Measurements from ENCODE around the gene FRMPD4. TPM values are rescaled to one million over a fixed set of nuclear protein-coding genes. Genes with fewer than 3 reads are reported as not detected.

FRMPD4 gene
- total and polyA plus RNA-seq, 2 donors (not counting 3 experiments of a cell fraction or from before 2014, with no cell fraction given): not detected

GRCh38 chrX:12145402-12145801 lies 7.1 kb downstream of the FRMPD4 start:
- CTCF ChIA-PET: no interaction called here
- no peak for FAIRE-seq
- TF ChIP-seq FOS (IDR thresholded peaks at IDR 0.05; ENCODE audit: borderline replicate concordance, insufficient read depth, low read length) (no peak), POLR2AphosphoS5 (IDR thresholded peaks at IDR 0.05; ENCODE audit: insufficient read depth, low read depth, low read length) (no peak), GATA2 (IDR thresholded peaks at IDR 0.05; ENCODE audit: insufficient read depth, insufficient read length, low read depth, low read length) (no peak), POLR2A (IDR thresholded peaks at IDR 0.05; ENCODE audit: low read depth, low read length) (no peak), JUN (IDR thresholded peaks at IDR 0.05; ENCODE audit: borderline replicate concordance, insufficient read depth, insufficient read length, low read depth) (no peak), CTCF (IDR thresholded peaks at IDR 0.05; ENCODE audit: extremely low read depth in 1 of 2, insufficient read depth in 1 of 2, low read depth in 1 of 2, low read length in 2 of 2) (no peak), EZH2 (IDR thresholded peaks at IDR 0.05; ENCODE audit: borderline replicate concordance, low read depth, low read length, severe bottlenecking) (no peak), MYC (IDR thresholded peaks at IDR 0.05; ENCODE audit: low read depth, low read length) (no peak), MAX (IDR thresholded peaks at IDR 0.05; ENCODE audit: insufficient read depth, insufficient read length) (no peak)

More at GRCh38 chrX:12145402-12145801, 7.1 kb downstream of the FRMPD4 start:
- H4K20me1 ChIP-seq (replicated peaks; ENCODE audit: control insufficient read depth, extremely low read depth, insufficient read depth, low read length): no peaks in the 10 kb centered on the region
- H3K27me3 ChIP-seq (ENCODE audit: control insufficient read depth in 2 of 2, insufficient read depth in 2 of 2, low read length in 2 of 2): peaks cover 0 to 4% of the 10 kb centered on the region in 2 experiments
- H3K79me2 ChIP-seq (ENCODE audit: control insufficient read depth, insufficient read depth, low read length): no peaks in the 10 kb centered on the region
- H3K9me1 ChIP-seq (replicated peaks; ENCODE audit: control insufficient read depth, extremely low read depth, insufficient read depth, low read length): no peaks in the 10 kb centered on the region
- intact Hi-C loops (cut with micrococcal nuclease): no loop called here
- H3K4me3 ChIP-seq (replicated peaks in 1 of 3; ENCODE audit: insufficient read depth in 1 of 3, low read depth in 1 of 3, low read length in 3 of 3): no peak overlapping the region
- H3K27ac ChIP-seq (ENCODE audit: insufficient read depth, low read depth, low read length): no peak overlapping the region
- BruUV-seq (replicated peaks): no TSS peak
- no peaks in the 10 kb centered on the region for H3K4me1 ChIP-seq (ENCODE audit: control insufficient read depth, extremely low read depth, insufficient read depth, low read length)
- no peak overlapping the region for H3K9ac ChIP-seq (replicated peaks; ENCODE audit: extremely low read depth, insufficient read depth, low read length)
- no peaks in the 10 kb centered on the region for H3K9me3 ChIP-seq (replicated peaks; ENCODE audit: control insufficient read depth, insufficient read depth, low read length)
- dilution Hi-C loops (cut with MboI; ENCODE audit: extremely low pct_ligation_motif_present, low sequenced_read_pairs): no loop called here
- no peak for DNase-seq (ENCODE audit: low read depth, low spot score)
- no peak overlapping the region for H3K4me2 ChIP-seq (ENCODE audit: insufficient read depth, low read length)
- no peaks in the 10 kb centered on the region for H3K36me3 ChIP-seq (ENCODE audit: control insufficient read depth in 2 of 2, extremely low read depth in 1 of 2, insufficient read depth in 2 of 2, low read length in 2 of 2)
- POLR2A ChIA-PET: no interaction called here
- H2AFZ ChIP-seq (ENCODE audit: low read depth, low read length): no peak overlapping the region
